ENCODE data around the gene DIP2B.

Gene DIP2B

GRCh38 chr12:50638482-50638880 is 133.7 kb downstream of the DIP2B start:
- no peak for DNase-seq (ENCODE audit: low read depth)

- DNase-seq (ENCODE audit: low read depth) = no peak
These were observed 134.9 kb downstream of the DIP2B start for GRCh38 chr12:50639721-50640120.

DNA sequence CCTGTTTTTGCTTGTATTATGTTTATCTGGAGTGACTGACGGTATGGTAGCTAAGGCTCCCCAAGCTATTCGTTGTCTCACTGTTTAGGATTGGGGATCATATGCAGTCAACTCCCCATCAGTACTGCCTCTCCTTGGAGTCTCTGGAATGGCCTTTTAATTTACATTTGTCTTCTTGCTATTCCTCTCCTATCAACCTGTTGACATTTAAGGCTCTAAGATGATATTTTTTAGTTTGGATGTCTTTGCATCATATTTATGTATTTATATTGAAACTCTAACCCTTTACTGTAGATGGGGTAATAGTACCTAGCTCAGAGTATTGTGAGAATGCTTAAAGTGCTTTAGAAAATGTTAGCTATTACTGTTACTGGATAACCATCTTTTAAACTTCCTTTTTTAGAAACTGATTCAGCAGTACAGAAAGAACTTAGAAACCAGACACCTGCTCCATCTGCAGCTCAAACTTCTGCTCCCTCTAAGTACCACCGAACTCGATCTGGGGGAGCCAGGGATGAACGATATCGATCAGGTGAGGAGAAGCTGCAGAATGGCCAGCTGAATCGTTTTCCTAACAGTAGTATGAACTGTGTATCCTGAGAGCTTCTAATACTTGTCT is 135.6 kb downstream of the DIP2B start:
- DNase-seq (ENCODE audit: low read depth) = no peak

DNA sequence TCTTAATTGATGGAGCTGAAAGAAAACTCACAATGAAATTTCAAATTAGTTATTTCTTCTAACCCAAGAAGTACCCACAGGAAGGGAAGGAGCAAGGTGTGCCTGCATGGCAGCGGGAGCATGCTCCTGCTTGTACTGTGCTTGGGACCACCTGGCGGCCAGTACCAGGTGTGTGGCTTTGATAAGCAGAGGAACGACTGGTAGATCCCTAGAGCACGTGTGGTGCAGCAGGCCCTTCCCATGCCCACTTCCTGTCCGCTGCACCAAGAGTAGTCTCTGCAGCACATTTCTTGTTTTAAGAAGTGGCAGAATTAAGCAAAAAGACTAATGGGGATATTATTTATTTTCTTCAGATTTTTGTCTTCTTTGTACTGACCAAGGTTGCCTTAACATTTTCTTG is 136.8 kb downstream of the DIP2B start:
- no peak for DNase-seq (ENCODE audit: low read depth)

DNA sequence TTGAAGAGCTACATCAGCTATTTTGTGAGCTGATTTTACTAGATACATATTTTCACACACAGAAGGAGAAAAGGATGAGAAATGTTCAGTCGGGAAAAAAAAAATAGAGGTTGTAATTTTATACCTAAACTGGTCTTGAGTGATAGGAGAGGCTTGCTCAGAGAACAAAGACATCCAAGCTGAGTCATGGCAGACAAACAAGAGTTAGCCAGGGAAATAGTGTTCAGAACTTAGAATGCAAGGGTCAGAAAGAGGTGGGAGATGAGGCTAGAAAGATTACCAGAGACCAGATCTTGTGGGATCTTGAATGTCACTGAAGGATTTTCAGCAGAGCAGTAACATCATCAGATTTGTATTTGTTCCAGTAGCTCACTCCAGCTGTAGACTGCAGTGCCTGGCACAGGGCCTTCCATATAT is 137.3 kb downstream of the DIP2B start:
- no peak for DNase-seq (ENCODE audit: low read depth)

DNA sequence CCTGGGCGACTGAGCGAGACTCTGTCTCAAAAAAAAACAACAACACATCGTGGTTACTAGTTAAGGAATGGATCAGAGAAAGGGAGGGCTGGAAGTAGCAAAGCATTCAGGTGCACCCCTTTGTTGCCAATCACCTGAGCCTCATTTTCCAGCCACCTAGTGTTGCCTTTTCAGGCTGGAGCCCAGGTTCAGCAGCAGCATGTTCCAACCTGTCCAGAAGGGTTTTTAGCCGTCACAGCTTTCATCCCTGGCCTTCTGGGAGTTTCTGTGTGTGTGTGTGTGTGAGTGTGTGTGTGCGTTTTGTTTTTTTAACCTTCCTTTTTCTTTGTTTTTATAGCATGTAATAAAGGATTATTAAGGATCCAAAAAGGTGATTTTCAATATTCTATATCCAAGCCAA is 138.0 kb downstream of the DIP2B start:
- DNase-seq (ENCODE audit: low read depth) = no peak

- no peak for DNase-seq (ENCODE audit: low read depth)
These were observed 142.2 kb downstream of the DIP2B start for GRCh38 chr12:50647031-50647430.

- no peak for DNase-seq (ENCODE audit: low read depth)
These were observed 142.7 kb downstream of the DIP2B start for GRCh38 chr12:50647479-50647878.

DNA sequence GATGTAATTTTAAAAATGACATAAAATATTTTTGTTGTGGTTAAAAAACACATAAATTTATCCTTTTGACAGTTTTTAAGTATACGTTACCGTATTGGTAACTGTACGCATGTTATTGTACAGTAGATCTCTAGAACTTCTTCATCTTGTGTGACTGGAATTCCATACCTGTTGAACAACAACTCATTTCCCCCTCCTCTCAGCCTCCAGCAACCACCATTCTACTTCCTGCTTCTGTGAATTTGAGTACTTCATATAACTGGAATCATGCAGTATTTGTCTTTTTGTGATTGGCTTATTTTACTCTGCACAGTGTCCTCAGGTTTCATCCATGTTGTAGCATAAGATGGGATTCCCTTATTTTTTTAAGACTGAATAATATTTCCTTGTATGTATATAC is 145.5 kb downstream of the DIP2B start:
- no peak for DNase-seq (ENCODE audit: low read depth)

DNA sequence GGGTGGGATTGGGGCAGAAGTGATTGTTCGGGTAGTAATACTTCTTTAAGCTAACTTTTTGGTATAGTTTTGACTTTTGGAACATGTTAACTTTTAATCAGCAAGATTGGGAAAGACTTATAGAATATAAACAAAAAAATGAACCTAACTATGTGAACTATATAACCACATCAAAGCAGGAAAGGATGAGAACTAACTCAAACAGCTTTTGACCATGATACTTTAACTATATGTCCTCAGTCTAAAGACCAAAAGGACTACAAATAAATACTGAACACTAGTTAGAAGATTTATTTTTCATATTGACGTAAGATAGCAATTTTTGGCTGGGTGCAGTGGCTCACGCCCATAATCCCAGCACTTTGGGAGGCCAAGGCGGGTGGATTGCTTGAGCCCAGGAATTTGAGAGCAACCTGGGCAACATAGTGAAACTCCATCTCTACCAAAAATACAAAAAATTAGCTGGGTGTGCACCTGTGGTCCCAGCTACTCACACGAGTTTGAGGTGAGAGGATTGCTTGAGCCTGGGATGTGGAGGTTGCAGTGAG is 150.7 kb downstream of the DIP2B start:
- no peak for DNase-seq (ENCODE audit: low read depth)

DNA sequence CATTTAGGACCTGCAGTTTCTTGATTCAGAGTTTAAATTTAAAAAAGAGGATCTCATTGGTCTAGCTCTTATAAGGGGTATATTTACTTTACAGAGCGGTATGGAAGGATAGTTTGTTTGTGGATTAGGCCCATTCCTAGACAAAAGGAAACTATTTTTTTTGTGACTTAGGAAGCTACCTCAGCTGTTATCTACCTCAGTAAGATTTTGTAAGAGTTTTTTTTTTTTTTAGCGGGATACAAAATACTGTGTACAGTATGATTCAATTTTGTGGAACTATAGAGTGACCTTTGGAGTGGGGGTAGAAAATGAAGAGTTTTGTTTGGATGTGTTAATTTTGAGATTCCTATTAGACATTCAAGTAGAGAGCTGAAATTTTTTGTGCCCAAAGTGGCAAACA is 154.5 kb downstream of the DIP2B start:
- no peak for DNase-seq (ENCODE audit: low read depth)

DNA sequence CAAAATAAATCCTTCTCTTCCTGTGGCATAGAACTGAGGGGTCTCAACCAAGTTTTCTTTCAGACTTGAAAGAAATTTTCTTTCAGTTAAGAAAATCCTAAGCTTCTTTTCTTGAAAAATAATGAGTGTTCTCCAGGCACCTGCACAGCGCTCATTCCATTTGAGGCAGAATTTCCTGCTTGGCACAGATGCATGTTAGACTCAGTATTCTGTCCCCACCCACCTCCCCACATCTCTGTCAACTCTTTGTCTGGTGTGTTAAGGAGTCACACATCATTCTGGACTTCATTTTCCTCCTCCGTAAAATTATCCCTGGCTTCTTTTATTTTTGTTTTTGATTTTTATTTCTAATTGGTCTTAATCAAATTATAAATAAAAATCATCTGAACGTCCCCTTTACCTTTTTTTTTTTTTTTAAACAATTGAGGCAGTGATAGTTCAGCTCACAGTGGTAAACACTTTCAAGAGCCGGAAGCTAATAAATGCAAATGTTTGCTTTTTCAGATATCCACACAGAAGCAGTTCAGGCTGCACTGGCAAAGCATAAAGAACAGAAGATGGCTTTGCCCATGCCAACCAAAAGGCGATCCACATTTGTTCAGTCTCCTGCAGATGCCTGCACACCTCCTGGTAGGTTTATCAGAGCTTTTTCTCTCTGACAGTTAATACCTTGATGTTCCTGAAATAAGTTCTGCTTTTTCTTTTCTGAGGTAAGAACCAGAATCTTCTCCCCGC is 155.1 kb downstream of the DIP2B start:
- no peak for DNase-seq (ENCODE audit: low read depth)

- no peak for DNase-seq (ENCODE audit: low read depth)
These were observed 155.6 kb downstream of the DIP2B start for GRCh38 chr12:50660425-50660822.

- no peak for DNase-seq (ENCODE audit: low read depth)
These were observed 156.7 kb downstream of the DIP2B start for GRCh38 chr12:50661300-50662115.

DNA sequence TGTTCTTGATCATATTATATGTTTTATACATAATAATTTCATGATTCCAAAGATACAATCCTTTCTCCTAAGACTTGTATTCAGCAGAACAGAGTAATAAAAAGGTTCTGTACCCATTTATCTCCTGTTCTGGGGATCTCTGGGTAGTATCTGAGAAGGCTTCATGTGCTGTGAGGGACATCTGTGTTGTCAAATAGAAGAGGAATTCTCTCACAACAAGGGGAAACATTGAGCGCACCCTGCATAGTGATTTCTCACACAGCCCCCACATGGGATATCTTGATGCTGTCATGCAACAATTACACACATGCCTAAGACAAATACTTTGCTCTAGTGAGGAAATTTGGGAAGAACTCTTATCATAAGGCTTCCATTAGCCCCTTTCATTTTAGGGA is 157.3 kb downstream of the DIP2B start:
- DNase-seq (ENCODE audit: low read depth) = no peak

GRCh38 chr12:50665170-50665569 is 160.4 kb downstream of the DIP2B start:
- no peak for DNase-seq (ENCODE audit: low read depth)

GRCh38 chr12:50665609-50666008 is 160.8 kb downstream of the DIP2B start:
- DNase-seq (ENCODE audit: low read depth) = no peak

DNA sequence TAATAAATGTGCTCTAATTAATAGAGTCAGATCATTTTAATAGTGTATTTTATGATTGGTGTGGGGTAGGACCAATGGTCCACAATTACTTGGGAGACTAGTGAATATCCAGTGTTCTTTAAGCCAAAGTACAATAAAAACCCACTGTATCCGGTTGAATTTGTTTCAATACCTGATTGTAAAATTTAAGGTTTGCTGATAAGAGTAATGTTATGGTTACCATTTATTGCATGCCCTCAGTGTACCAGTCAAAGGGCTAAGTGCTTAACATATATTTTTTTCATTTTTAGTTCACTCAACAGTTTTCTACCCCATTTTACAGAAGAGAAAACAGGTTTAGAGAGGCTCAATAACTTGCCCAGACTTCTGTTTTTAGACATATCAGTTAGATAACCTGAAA is 161.2 kb downstream of the DIP2B start:
- DNase-seq (ENCODE audit: low read depth) = no peak

DNA sequence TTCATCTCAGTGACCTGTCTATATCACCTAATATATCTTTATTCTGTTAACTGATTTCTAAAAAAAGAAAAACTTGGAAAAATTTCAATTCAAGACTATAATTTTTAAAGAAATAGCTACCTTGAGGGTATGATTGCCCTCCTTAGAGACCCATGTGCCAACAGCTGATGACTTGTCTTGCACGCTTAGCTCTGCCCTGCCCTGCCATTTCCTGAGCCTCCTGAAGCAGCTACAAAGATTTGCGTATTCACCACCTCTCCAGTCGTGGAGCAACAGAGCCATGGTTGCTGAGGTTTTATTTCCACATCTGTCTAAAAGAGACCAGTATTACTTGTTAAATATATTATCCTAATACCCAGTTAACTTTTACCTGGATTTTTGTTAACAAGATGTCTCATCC is 167.4 kb downstream of the DIP2B start:
- DNase-seq (ENCODE audit: low read depth) = no peak

DNA sequence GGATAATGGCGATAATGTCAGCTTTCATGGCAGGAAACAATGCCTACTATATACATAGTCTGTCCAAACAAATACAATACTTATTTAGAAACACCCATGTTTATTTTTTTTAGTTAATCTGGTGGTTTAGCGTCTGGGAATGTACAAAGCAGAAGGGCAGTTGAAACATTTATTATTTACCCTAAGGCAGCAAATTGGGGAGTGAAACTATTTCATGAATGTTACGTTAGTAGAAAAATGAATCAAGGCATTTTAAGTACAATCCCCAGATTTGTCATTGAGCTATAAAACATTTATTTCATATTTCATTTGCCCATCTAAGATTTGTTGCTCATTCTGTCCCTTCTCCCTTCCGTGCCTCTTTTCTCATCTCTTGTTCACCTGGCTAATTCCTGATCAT is 172.0 kb downstream of the DIP2B start:
- no peak for DNase-seq (ENCODE audit: low read depth)

DNA sequence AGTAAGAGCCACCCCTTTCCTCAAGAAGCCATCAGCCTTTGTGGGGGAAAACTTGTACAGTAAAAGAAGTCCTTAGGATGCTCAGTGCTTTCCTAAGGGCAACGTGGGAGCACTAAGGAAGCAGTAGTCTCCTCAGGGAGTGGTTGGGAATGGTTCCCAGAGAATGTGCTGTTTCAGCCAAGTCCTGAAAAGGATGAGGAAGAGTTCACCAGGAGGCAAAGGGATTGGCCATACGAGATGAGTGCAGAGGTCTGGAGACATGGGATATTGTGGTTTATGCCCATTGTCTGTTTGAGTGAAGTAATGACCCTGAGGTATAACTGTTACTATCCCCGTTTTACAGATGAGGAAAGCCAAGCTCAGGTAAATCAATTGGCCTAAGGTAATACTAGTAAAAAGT is 173.1 kb downstream of the DIP2B start:
- DNase-seq (ENCODE audit: low read depth) = no peak

DNA sequence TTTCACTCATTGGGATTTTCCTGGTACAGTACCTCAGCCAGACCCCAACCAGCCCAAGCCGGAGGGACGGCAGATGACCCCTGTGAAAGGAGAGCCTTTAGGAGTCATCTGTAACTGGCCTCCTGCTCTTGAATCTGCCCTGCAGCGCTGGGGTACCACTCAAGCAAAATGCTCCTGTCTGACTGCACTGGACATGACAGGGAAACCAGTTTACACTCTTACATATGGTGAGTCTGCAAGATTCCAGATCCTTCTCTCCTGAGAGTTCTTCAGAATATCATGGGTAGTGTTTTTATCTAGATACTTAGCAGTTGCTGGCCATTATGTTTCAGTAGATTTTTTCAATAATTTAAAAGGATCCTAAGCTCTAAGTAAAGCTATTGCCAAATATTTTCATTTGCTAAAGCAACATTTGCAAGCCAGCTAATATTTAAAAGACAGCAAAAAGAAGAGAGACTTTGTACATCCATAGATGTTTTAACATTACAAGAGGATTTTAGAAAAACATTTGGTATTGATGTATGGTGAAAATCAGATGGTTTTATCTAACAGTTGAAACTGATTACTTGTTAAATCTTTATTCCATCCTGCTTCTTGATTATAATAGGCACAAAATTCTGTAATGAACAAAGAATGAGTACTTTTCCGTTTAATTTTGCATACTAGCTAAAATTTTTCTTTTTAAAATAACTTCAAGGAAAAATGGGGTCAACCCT is 174.0 kb downstream of the DIP2B start:
- no peak for DNase-seq (ENCODE audit: low read depth)
